Kidney epithelial cell (primary cell): ENCODE data around the gene NDST4. TPM values are rescaled to one million over a fixed set of nuclear protein-coding genes. Genes with fewer than 3 reads are reported as not detected.

Source experiments
- DNase-seq: peaks from one replicate; pipeline ENCODE4 v3.0.0-alpha.2; 2010; ENCODE audit warnings: low read depth
- H3K27me3 ChIP-seq: 2 replicates; pipeline ENCODE4 v1.6.0; 2011; ENCODE audit warnings: low read length; ENCODE audit not compliant: control insufficient read depth, insufficient read depth
- H3K36me3 ChIP-seq: 2 replicates; pipeline ENCODE4 v1.5.1; 2011; ENCODE audit warnings: low read length; ENCODE audit not compliant: control insufficient read depth, insufficient read depth
- H3K4me3 ChIP-seq: 2 replicates; pipeline ENCODE4 v1.5.1; 2011; ENCODE audit warnings: low read depth, mild to moderate bottlenecking, control low read depth, low read length
- total RNA-seq: library from RNA; depleted of rRNA; stranded (reverse); fragments of >200 nt; gene quantifications from 2 replicates; pipeline ENCODE4 v1.2.3, GENCODE V29; 2015
- TF ChIP-seq, protein P1 (sequence below): IDR thresholded peaks from 2 replicates; pipeline ENCODE4 v1.5.1; 2011; ENCODE audit warnings: mild to moderate bottlenecking, moderate library complexity, low read length, control low read depth, inconsistent platforms; ENCODE audit not compliant: insufficient read depth, poor library complexity, severe bottlenecking

Gene NDST4
- total RNA-seq, 1 donor from 2014 or later: not detected

DNA sequence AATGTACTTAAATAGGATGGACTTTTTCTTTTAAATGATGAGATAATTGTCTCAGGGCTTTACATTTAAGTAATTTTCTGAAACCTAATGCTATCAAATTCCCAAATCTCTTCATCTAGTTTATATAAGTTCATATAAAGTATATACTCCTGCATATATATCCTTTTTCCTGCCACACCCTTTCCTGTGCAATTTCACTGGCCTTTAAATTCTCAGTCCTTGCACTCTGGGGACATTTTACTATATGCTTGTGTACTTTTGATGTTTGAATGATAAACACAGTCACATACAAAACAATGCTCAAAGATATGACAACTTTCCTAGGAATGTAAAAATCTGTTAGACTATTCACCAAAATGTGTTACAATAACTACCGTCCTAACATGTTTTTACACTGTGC is 60.1 kb downstream of the NDST4 start:
- TF ChIP-seq, protein P1, sequence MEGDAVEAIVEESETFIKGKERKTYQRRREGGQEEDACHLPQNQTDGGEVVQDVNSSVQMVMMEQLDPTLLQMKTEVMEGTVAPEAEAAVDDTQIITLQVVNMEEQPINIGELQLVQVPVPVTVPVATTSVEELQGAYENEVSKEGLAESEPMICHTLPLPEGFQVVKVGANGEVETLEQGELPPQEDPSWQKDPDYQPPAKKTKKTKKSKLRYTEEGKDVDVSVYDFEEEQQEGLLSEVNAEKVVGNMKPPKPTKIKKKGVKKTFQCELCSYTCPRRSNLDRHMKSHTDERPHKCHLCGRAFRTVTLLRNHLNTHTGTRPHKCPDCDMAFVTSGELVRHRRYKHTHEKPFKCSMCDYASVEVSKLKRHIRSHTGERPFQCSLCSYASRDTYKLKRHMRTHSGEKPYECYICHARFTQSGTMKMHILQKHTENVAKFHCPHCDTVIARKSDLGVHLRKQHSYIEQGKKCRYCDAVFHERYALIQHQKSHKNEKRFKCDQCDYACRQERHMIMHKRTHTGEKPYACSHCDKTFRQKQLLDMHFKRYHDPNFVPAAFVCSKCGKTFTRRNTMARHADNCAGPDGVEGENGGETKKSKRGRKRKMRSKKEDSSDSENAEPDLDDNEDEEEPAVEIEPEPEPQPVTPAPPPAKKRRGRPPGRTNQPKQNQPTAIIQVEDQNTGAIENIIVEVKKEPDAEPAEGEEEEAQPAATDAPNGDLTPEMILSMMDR: no peak
- Histone ChIP-seq H3K4me3 (no peak overlapping the region), H3K36me3 (no peaks in the 10 kb centered on the region), H3K27me3 (no peaks in the 10 kb centered on the region)
- no peak for DNase-seq

DNA sequence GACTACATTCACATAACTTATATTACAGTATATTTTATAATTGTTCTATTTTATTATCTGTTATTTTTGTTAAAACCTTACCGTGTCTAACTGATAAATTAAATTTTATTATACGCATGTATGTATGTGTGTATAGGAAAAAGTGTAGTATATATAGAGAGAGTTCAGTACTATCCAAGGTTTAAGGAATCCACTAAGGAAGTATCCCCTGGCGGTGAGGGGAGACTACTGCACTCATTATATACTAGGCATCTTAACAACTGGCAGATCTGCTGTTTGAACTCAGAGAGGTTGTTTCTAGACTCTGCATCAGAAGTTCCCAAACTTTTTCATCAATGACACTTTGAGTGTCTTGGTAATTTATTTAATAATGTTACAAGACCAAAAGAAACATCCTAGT is 70.9 kb downstream of the NDST4 start:
- TF ChIP-seq, protein P1: peak; percentile 38
- Histone ChIP-seq H3K4me3 (no peak overlapping the region), H3K36me3 (no peaks in the 10 kb centered on the region), H3K27me3 (no peaks in the 10 kb centered on the region)
- DNase-seq: no peak

DNA sequence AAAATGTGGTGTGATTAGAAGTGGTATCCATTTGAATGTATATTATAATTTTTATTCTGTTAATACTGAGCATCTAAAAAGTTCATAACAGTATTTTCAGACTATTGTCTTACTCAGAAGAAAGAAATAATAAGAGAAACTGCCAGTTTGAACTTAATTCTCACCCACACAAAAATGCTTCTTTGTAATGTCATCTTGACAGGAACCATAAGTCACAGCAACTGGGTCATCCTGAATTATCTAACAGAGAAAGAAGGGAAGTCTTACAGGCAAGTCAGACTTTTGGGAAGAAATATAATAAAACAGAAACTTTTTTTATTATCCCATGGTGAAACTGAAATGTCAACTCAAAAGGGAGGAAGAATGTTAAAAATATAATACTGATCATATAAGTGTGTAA is 83.1 kb downstream of the NDST4 start:
- TF ChIP-seq, protein P1: no peak
- no peaks in the 10 kb centered on the region for H3K36me3 ChIP-seq
- DNase-seq: no peak
- no peak overlapping the region for H3K4me3 ChIP-seq
- no peaks in the 10 kb centered on the region for H3K27me3 ChIP-seq

DNA sequence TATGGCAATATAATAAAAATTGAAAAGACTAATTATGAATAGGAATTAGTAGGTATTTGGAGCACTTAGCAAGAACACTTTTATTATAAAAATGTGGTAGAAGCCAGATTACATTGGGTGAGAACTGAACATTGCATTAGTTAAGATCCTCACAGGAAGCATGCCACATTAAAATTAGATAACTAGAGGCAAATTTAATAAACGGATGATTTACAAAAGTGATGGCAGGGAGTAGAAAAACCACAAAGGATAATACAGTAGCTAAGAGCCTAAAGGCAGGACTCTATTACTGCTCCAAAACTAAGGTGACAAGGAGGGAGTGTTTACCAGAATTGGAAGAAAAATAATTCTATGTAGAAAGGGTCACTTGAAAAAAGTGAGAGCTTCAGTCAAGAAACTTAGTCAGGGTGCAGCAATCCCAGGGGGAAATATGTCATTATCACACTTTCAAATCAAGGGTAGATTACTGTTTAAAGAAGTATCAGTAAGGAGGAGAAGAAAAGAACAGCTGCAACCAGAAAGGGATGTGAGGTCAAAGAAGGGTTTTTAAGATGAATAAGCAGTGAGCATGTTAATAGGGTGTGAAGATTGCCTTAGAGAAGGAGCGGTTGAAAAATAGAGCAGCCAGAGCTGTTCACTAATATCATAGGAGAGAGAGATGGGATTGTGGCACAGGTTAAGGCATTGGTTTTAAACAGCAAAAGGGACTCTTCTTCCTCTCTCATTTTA is 84.6 kb downstream of the NDST4 start:
- no peak overlapping the region for H3K4me3 ChIP-seq
- no peaks in the 10 kb centered on the region for H3K36me3 ChIP-seq
- no peaks in the 10 kb centered on the region for H3K27me3 ChIP-seq

DNA sequence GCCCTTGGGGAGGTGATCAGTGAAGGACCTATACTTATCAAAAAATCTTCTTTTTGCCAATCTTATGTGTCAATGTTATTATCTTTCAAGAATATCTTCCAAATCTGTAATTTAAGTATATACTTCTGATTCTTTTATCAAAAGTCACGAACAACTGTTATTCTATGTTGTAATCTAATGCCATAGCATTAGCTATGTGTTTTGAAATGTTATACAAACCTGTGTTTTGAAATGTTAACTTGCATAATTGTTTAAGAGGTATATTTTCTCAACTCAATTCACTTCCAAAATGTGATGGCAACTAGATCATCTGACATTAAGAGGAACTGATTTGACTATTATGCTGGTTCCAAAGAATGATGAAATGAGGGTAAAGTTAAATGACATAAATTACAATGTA is 113.5 kb downstream of the NDST4 start:
- TF ChIP-seq, protein P1: no peak
- no peaks in the 10 kb centered on the region for H3K27me3 ChIP-seq
- DNase-seq: no peak
- no peak overlapping the region for H3K4me3 ChIP-seq
- no peaks in the 10 kb centered on the region for H3K36me3 ChIP-seq

More for the DNA sequence above, 84.6 kb downstream of the NDST4 start:
- DNase-seq: no peak
- TF ChIP-seq, protein P1: no peak

DNA sequence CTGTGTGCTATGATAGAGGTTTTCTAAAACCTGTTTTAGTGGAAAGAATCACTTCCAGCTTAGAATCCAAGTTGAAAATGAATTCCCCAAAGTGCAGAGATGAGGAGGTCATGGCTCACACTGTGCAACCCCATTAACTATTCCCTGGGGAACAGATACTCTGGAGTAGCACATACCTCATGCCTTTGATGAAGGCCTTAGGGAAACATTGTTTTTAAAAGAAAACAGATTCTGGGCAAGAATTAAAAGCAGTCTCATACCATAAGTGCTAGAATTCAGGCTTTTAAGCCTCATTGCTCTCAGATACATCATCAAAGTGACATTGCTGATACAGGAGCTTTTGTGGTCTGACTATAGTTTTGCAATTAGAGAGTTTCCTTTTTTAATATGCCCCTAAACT is 115.1 kb downstream of the NDST4 start:
- TF ChIP-seq, protein P1: no peak
- Histone ChIP-seq H3K4me3 (no peak overlapping the region), H3K27me3 (no peaks in the 10 kb centered on the region), H3K36me3 (no peaks in the 10 kb centered on the region)
- no peak for DNase-seq
